ENCODE data around the gene MSANTD1.

MSANTD1 gene

GRCh38 chr4:3303923-3304710, 55.2 kb downstream of the MSANTD1 start:
- TF ChIP-seq PAX5 (IDR thresholded peaks at IDR 0.05; ENCODE audit: insufficient read depth, low read length, severe bottlenecking), result no peak
- TF ChIP-seq POU2F2 (IDR thresholded peaks at IDR 0.05; ENCODE audit: low read depth, low read length), result no peak
- no peak for TF ChIP-seq SPI1 (IDR thresholded peaks at IDR 0.05; ENCODE audit: low read depth, low read length)
- no peak for TF ChIP-seq POLR2AphosphoS5 (IDR thresholded peaks at IDR 0.05; ENCODE audit: low read depth, low read length)
- TF ChIP-seq POLR2A (IDR thresholded peaks at IDR 0.05; ENCODE audit: low read depth, low read length), result no peak
- no peak for TF ChIP-seq TAF1 (IDR thresholded peaks at IDR 0.05; ENCODE audit: low read depth, low read length)
- DNase-seq (ENCODE audit: insufficient read length, low spot score), result no peak
- no peak for FAIRE-seq

DNA sequence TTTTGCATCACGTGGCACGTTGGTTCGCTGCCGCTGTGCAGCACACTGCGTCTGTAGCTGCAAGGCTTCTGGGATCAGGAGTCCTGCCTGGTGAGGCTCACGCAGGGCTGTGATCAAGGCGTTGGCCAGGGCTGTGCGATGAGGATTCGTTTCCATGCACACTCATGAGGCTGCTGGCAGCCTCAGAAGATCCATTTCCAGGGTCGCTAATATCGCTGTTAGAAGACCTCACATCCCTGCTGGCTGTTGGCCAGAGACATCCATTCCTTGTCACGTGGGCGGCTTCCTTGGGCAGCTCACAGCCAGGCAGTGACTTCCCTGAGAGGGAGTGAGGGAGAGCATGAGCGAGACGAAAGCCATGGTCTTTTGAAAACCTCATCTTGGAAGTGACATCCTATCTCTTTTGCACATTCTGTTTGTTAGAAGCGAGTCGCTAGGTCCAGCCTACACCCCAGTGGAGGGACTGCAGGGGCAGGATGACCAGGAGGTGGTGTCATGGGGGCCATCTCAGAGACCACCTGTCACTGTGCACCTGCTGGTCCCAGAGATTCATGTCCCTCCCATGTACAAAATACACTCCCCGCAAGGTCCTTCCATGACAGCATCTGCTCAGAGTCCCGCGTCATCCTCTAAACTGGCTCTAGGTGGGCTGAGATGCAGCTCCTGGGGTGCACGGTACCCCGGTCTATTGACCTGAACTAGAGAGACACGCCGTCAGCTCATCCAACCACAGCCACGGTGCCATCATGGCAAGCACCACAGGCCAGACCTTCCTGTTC, 56.1 kb downstream of the MSANTD1 start:
- peak; percentile 9 for FAIRE-seq

DNA sequence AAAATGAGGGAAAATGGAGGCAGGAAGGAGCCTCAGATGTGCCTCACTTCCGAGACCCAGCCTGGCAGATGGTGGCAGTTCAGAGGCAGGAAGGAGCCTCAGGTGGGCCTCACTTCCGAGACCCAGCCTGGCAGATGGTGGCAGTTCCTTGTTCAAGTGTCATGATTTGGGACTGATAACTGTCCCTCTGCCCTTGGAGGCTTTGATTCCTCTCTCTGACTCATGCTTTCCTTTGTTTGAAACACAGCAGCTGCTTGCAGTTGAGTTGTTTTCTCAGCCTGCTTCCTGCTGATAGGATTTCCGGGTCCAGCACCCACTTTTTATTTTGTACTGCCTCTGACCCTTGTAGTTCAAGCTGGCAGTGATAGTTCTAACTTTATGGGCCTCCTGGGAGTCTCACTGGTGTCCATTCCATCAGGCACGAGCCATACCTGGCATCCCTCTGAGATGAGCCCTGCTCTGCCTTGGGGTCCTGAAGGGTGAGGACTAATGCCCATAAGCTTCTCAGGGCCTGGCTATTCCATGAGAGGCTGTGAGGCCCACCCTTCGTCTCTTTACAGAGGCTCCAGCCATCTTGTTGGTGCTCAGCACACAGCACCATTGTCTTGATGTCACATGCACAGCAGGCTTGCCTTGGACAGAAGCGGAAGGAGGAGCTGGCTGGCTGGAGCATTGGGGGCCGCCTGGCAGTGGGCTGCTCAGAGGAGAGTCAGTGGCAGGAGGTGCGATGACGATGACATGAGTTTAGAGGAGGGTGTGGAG, 56.8 kb downstream of the MSANTD1 start:
- FAIRE-seq (no peak), DNase-seq (ENCODE audit: insufficient read length, low spot score) (no peak)
- TF ChIP-seq POU2F2 (IDR thresholded peaks at IDR 0.05; ENCODE audit: low read depth, low read length) (no peak), SPI1 (IDR thresholded peaks at IDR 0.05; ENCODE audit: low read depth, low read length) (no peak), TAF1 (IDR thresholded peaks at IDR 0.05; ENCODE audit: low read depth, low read length) (no peak), POLR2AphosphoS5 (IDR thresholded peaks at IDR 0.05; ENCODE audit: low read depth, low read length) (no peak), POLR2A (IDR thresholded peaks at IDR 0.05; ENCODE audit: low read depth, low read length) (no peak), PAX5 (IDR thresholded peaks at IDR 0.05; ENCODE audit: insufficient read depth, low read length, severe bottlenecking) (no peak)

More for the DNA sequence above, 56.1 kb downstream of the MSANTD1 start:
- TF ChIP-seq TAF1 (IDR thresholded peaks at IDR 0.05; ENCODE audit: low read depth, low read length), result no peak
- no peak for TF ChIP-seq POLR2AphosphoS5 (IDR thresholded peaks at IDR 0.05; ENCODE audit: low read depth, low read length)
- DNase-seq (ENCODE audit: insufficient read length, low spot score), result no peak
